Measurements from ENCODE around the gene CYBB.

Gene CYBB

DNA sequence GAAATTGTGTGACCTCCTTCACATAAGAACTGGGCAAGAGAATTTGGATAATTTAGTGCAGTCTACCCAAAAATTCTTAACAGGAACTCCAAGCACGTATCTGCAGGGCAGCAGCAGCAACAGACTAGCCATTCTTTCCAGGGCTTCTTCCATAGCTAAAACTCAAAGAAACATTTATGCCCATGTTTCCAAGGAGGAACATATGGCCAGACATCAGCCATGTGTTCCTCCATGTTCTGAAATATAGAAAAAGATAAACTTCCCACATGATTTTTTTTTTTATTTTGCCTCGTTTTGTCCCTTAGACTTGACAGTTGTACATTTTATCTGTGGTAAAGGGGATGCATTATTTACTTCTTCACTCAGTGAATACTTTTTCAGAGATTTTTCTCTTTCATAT is 27.6 kb upstream of the CYBB start:
- Histone ChIP-seq H3K36me3 (ENCODE audit: control insufficient read depth, insufficient read depth, low read length) (no peaks in the 10 kb centered on the region), H3K79me2 (no peaks in the 10 kb centered on the region), H3K9me3 (ENCODE audit: control insufficient read depth, low read length) (no peaks in the 10 kb centered on the region), H3K27me3 (ENCODE audit: control insufficient read depth, insufficient read depth, low read length) (no peaks in the 10 kb centered on the region), H3K4me3 (ENCODE audit: low read depth, low read length) (no peak overlapping the region), H3K27ac (no peak overlapping the region), H3K4me1 (no peaks in the 10 kb centered on the region), H3K9ac (no peak overlapping the region), H2AFZ (no peak overlapping the region), H3K4me2 (ENCODE audit: low read length) (no peak overlapping the region)
- TF ChIP-seq CTCF (IDR thresholded peaks at IDR 0.05) = no peak

DNA sequence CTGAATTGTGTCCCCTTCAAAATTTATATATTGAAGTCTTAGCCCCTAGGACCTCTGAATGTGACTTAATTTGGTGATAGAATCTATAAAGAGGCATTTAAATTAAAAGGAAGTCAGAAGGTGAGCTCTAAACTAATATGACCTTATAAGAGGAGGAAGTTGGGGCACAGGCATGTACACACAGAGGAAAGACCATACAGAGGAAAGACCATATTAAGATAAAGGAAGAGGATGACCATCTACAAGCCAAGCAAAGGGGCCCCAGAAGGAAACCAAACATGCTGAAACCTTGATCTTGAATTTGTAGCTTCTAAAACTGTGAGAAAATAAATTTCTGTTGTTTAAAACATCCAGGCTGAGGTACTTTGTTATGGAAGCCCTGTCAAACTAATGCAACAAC is 26.9 kb upstream of the CYBB start:
- no peaks in the 10 kb centered on the region for H3K4me1 ChIP-seq
- no peak overlapping the region for H2AFZ ChIP-seq
- no peak overlapping the region for H3K9ac ChIP-seq
- no peak for TF ChIP-seq CTCF (IDR thresholded peaks at IDR 0.05)
- no peak overlapping the region for H3K4me3 ChIP-seq (ENCODE audit: low read depth, low read length)
- no peak overlapping the region for H3K4me2 ChIP-seq (ENCODE audit: low read length)
- H3K79me2 ChIP-seq = no peaks in the 10 kb centered on the region
- no peak overlapping the region for H3K27ac ChIP-seq
- H3K27me3 ChIP-seq (ENCODE audit: control insufficient read depth, insufficient read depth, low read length) = no peaks in the 10 kb centered on the region
- no peaks in the 10 kb centered on the region for H3K36me3 ChIP-seq (ENCODE audit: control insufficient read depth, insufficient read depth, low read length)
- no peaks in the 10 kb centered on the region for H3K9me3 ChIP-seq (ENCODE audit: control insufficient read depth, low read length)

DNA sequence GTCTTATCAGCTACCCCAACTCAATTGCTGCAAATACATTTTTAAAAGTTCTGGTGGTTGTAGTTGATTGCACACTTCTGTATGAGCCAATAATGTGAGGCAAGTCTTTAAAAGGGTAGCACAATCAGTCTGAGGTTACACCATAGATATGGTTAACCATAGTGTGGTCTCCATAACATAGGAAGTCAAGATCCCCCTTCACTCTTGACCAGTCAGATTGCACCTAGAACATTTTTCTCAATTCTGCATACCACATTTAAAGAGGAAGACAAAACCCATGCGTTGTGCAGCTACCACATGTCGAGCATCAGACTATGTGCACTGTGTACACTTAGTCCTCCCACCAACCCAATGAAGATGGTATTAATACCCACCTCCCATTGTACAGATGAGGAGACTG is 26.5 kb upstream of the CYBB start:
- Histone ChIP-seq H2AFZ (no peak overlapping the region), H3K36me3 (ENCODE audit: control insufficient read depth, insufficient read depth, low read length) (no peaks in the 10 kb centered on the region), H3K27ac (no peak overlapping the region), H3K9me3 (ENCODE audit: control insufficient read depth, low read length) (no peaks in the 10 kb centered on the region), H3K27me3 (ENCODE audit: control insufficient read depth, insufficient read depth, low read length) (no peaks in the 10 kb centered on the region), H3K9ac (no peak overlapping the region), H3K4me3 (ENCODE audit: low read depth, low read length) (no peak overlapping the region), H3K4me1 (no peaks in the 10 kb centered on the region), H3K79me2 (no peaks in the 10 kb centered on the region), H3K4me2 (ENCODE audit: low read length) (no peak overlapping the region)
- TF ChIP-seq CTCF (IDR thresholded peaks at IDR 0.05) = no peak

DNA sequence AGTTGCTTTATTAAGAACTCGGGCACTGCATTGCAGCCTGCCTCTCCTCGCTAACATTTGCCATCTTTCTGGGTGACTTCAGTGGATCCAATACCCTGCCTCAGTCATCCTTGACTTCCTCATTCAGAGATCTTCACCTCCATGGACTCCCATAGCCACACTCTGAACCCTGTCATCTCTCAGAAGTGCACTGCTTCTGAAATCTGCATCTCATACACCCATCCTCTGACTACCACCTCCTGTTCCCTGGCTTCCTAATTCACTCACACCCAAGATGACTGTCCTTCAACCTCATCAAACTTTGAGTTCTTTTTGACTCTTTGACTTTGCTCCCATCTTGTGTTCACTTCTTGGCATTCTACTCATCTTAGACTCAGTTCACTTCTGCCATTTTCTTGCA is 25.3 kb upstream of the CYBB start:
- no peak overlapping the region for H2AFZ ChIP-seq
- H3K79me2 ChIP-seq = no peaks in the 10 kb centered on the region
- no peaks in the 10 kb centered on the region for H3K36me3 ChIP-seq (ENCODE audit: control insufficient read depth, insufficient read depth, low read length)
- no peak overlapping the region for H3K4me2 ChIP-seq (ENCODE audit: low read length)
- no peaks in the 10 kb centered on the region for H3K9me3 ChIP-seq (ENCODE audit: control insufficient read depth, low read length)
- H3K4me1 ChIP-seq = no peaks in the 10 kb centered on the region
- H3K27ac ChIP-seq = no peak overlapping the region
- no peak overlapping the region for H3K9ac ChIP-seq
- H3K27me3 ChIP-seq (ENCODE audit: control insufficient read depth, insufficient read depth, low read length) = no peaks in the 10 kb centered on the region
- TF ChIP-seq CTCF (IDR thresholded peaks at IDR 0.05) = no peak
- H3K4me3 ChIP-seq (ENCODE audit: low read depth, low read length) = no peak overlapping the region

DNA sequence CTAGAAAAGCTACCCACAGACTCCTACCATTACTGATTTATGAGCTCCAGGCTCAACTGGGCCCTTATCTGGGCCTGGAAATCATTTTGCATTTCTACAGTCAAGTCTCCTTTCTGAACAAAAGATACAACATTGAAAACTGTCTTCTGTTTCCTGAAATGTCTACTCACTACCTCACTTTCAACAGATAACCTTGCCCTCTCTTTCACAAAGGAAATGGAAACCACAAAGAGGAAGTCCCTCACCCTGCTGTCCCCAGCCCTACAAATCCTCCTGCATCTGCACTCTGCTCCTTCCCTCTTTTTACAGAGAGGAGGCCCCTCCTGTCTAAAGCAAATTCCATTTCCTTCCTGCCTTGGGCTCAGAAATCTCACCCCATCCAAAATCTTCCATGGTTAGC is 24.8 kb upstream of the CYBB start:
- Histone ChIP-seq H3K27me3 (ENCODE audit: control insufficient read depth, insufficient read depth, low read length) (no peaks in the 10 kb centered on the region), H3K4me1 (no peaks in the 10 kb centered on the region), H3K79me2 (no peaks in the 10 kb centered on the region), H3K9me3 (ENCODE audit: control insufficient read depth, low read length) (no peaks in the 10 kb centered on the region), H3K36me3 (ENCODE audit: control insufficient read depth, insufficient read depth, low read length) (no peaks in the 10 kb centered on the region), H3K27ac (no peak overlapping the region), H3K4me2 (ENCODE audit: low read length) (no peak overlapping the region), H3K9ac (no peak overlapping the region), H3K4me3 (ENCODE audit: low read depth, low read length) (no peak overlapping the region), H2AFZ (no peak overlapping the region)
- TF ChIP-seq CTCF (IDR thresholded peaks at IDR 0.05) = no peak
